ENCODE results near the gene SHC3.

The SHC3 gene

DNA sequence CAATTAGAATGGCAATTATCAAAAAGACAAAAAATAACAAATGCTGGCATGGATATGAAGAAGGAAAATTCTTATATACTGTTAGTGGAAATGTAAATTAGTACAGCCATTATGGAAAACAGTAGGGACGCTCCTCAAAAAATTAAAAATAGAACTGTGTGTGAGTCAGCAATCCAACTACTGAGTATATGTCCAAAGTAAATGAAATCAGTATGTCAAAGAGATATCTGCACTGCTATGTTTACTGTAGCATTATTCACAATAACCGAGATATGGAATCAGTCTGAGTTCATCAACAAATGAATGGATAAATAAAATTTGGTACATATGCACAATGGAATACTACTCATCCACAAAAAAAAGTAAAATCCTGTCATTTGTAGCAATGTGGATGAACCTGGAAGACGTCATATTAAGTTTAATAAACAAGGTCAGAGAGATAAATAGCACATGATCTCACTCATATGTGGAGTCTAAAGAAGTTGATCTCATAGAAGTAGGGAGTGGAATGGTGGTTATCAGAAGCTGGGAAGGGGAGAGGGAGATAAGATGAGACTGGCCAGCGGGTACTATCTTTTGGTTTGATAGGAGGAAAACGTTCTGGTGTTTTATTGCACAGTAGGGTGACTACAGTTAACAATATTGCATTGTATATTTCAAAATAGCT, 16.6 kb upstream of the SHC3 start:
- no peak overlapping the region for H3K27ac Mint-ChIP-seq

DNA sequence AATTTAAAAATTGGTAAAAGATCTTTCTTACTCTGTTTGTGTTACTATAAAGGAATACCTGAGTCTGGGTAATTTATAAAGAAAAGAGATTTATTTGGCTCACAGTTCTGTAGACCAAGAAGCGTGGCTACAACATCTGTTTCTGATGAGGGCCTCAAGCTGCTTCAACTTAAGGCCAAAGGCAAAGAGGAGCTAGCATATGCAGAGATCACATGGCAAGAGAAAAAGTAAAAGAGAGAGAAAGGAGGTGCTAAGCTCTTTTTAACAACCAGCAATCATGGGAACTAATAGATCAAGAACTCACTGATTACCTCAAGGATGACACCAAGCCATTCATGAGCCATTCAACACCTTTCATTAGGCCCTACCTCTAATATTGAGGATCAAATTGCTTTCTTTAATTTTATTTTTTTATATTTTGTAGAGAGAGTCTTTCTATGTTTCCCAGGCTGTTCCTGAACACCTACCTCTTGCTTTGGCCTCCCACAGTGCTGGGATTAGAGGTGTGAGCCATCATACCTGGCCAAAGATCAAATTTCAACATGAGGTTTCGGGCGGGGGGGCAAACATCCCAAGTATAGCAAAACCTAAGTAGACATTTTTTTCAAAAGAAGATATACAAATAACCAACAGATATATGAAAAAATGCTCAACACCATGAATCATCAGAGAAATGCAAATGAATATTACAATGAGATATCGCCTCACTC, 16.0 kb upstream of the SHC3 start:
- peaks cover 10% of the 10 kb centered on the region for H3K27me3 Mint-ChIP-seq
- no peak for ATAC-seq
- H3K27ac Mint-ChIP-seq = no peak overlapping the region
- H3K4me3 Mint-ChIP-seq = no peak overlapping the region
- no peaks in the 10 kb centered on the region for H3K4me1 Mint-ChIP-seq
- H3K36me3 Mint-ChIP-seq = peaks cover 7% of the 10 kb centered on the region
- peaks cover 14% of the 10 kb centered on the region for H3K9me3 Mint-ChIP-seq

More for the DNA sequence above, 16.6 kb upstream of the SHC3 start:
- ATAC-seq = no peak
- H3K4me1 Mint-ChIP-seq = no peaks in the 10 kb centered on the region
- H3K36me3 Mint-ChIP-seq = peaks cover 7% of the 10 kb centered on the region
- H3K4me3 Mint-ChIP-seq = no peak overlapping the region
- peaks cover 14% of the 10 kb centered on the region for H3K9me3 Mint-ChIP-seq
- H3K27me3 Mint-ChIP-seq = peaks cover 10% of the 10 kb centered on the region

DNA sequence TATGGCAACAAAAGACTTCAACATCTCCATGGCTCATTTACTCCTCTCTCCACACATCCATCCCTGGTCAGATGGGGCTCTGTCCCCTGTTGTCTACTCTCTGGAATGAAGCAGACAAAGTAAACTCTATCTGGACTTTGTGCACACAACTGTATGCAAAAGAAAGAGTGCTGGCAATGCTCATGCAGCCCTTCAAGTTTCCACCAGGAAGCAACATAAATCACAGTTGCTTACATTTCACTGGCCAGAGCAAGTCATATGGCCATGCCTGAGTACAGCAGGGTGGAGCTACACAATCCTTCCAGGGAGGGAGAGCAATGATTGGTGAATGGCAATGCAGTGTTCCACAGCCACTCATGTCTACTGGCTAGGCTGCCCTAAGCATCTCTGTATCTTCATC, 12.4 kb upstream of the SHC3 start:
- Mint-ChIP-seq H3K27ac (no peak overlapping the region), H3K36me3 (peaks cover 7% of the 10 kb centered on the region), H3K4me3 (no peak overlapping the region), H3K4me1 (no peaks in the 10 kb centered on the region), H3K9me3 (peaks cover 6% of the 10 kb centered on the region), H3K27me3 (peaks cover 10% of the 10 kb centered on the region)
- no peak for ATAC-seq

DNA sequence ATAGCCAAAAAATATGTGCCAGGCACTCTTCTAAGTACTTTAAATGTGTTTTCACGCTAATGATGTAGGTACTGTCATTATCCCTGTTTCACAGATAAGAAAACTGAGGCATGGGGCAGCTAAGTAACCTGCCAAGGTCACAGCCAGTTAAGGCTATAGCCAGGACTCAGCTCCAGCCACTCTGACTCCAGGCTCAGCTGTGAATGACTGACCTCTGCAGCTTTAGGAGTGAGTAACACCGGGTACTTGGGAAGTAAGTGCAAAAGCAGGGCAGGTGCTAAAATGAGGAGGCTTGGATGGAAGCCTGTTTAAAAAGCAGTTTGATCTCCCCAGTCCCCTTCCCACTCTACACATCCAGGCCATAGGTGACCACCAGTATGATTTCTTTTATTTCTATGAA, 10.6 kb upstream of the SHC3 start:
- peaks cover 7% of the 10 kb centered on the region for H3K36me3 Mint-ChIP-seq
- no peak overlapping the region for H3K27ac Mint-ChIP-seq
- no peaks in the 10 kb centered on the region for H3K4me1 Mint-ChIP-seq
- ATAC-seq = no peak
- peaks cover 27% of the 10 kb centered on the region for H3K27me3 Mint-ChIP-seq
- peaks cover 4% of the 10 kb centered on the region for H3K9me3 Mint-ChIP-seq
- no peak overlapping the region for H3K4me3 Mint-ChIP-seq

DNA sequence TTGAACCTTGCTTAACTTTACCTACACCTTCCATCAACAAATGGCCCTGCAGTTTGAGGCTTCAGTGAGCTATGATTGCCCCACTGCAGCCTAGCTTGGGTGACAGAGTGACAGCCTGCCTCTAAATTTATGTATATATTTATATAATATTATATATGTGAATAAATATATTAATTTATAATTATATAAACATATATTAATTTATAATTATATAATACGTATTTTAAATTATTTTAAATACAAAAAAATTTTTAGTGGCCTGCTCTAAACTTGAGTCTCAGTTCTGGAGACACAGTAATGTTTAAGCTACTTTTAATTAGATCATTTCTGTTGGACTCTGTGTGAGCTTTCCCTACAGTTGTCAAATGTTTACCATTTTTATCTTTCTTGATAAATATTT, 9.3 kb upstream of the SHC3 start:
- Mint-ChIP-seq H3K27ac (no peak overlapping the region), H3K4me3 (no peak overlapping the region), H3K9me3 (peaks cover 4% of the 10 kb centered on the region), H3K36me3 (peaks cover 7% of the 10 kb centered on the region), H3K27me3 (peaks cover 32% of the 10 kb centered on the region), H3K4me1 (no peaks in the 10 kb centered on the region)
- ATAC-seq = no peak

DNA sequence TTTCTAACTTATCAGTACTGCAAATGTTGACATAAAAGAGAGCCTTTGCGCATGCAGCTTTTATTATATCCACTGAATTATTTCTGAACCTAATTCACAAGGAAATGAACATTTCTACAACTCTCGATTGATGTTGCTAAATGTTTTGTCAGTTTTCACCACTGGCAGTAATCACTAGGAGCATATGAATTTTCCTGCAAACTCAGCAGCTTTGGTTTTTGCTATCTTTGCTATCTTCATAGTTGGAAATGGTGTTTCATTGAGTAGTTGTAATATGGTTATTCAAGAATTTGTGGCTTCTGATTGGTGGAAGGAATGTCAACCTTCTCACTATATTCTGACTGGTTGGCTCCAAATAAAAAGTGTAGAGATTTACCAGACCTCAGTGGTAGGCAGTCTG, 8.9 kb upstream of the SHC3 start:
- Mint-ChIP-seq H3K27ac (no peak overlapping the region), H3K9me3 (peaks cover under 1% of the 10 kb centered on the region), H3K4me3 (no peak overlapping the region), H3K36me3 (peaks cover 3% of the 10 kb centered on the region), H3K4me1 (no peaks in the 10 kb centered on the region), H3K27me3 (peaks cover 32% of the 10 kb centered on the region)
- no peak for ATAC-seq

DNA sequence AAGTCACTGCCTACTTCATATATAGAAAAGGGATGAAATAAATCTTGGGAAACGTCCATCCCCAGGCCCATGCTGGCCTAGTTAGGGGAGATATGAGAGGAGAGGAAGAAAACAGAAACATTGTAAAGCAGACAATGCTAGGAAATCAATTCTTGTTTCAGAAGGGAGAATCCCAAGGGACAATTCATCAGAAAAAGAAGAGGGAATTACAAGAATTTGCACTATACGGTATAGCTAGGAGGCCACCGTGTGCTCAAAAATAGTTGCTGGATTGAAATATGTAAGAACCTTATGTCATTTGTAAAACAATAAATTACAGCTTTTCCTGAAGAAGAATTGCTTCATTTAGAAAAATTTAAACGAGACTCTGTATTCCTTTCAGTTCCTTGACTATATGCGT, 8.3 kb upstream of the SHC3 start:
- H3K27me3 Mint-ChIP-seq = peaks cover 33% of the 10 kb centered on the region
- ATAC-seq = no peak

DNA sequence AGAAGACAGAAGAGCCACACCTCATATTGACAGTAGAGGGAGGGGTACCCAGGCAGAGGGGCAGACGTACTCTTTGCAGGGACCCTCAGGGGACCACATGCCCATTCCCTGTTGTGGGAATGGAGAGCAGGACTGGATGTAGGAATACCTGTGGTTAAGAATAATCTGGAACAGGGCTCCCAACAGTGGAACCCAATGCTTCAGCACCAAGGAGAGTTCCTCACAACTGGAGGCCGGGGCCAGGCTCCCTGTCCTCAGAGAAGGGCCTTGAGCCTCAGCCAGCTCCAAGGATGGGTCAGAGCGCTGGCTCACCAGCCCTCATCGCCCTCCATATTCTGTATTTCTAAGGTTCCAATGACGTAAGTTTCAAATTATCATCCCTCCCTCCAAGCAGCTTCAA, 7.4 kb upstream of the SHC3 start:
- H3K4me3 Mint-ChIP-seq = no peak overlapping the region
- peaks cover 40% of the 10 kb centered on the region for H3K27me3 Mint-ChIP-seq
- H3K36me3 Mint-ChIP-seq = no peaks in the 10 kb centered on the region
- ATAC-seq = no peak
- H3K9me3 Mint-ChIP-seq = no peaks in the 10 kb centered on the region
- no peak overlapping the region for H3K27ac Mint-ChIP-seq
- H3K4me1 Mint-ChIP-seq = no peaks in the 10 kb centered on the region

More for the DNA sequence above, 8.3 kb upstream of the SHC3 start:
- H3K9me3 Mint-ChIP-seq = no peaks in the 10 kb centered on the region
- H3K4me1 Mint-ChIP-seq = no peaks in the 10 kb centered on the region
- no peak overlapping the region for H3K27ac Mint-ChIP-seq
- H3K4me3 Mint-ChIP-seq = no peak overlapping the region
- H3K36me3 Mint-ChIP-seq = no peaks in the 10 kb centered on the region

DNA sequence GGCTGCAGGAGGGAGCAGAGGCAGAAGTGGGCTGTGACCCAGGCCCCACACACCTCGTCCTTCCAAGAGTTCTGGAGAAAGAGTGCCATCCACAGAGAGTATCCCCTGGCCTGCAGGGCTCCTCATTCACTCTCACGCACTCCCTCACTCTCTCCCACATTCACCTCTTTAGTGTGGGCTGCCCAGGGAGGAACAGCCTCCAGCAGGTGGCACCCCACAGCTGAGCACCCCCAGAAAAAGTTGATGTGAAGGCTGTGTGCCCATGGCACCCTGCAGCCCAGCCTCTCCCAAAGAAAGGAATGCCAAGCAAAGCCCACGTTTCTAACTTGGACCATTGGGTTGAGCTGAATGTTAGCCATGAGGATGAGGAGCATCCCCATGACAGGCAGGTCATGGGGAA, 4.5 kb upstream of the SHC3 start:
- Mint-ChIP-seq H3K4me1 (peaks cover 19% of the 10 kb centered on the region), H3K27me3 (peaks cover 64% of the 10 kb centered on the region), H3K4me3 (no peak overlapping the region), H3K27ac (no peak overlapping the region), H3K9me3 (no peaks in the 10 kb centered on the region), H3K36me3 (no peaks in the 10 kb centered on the region)
- ATAC-seq = peak; percentile 27

DNA sequence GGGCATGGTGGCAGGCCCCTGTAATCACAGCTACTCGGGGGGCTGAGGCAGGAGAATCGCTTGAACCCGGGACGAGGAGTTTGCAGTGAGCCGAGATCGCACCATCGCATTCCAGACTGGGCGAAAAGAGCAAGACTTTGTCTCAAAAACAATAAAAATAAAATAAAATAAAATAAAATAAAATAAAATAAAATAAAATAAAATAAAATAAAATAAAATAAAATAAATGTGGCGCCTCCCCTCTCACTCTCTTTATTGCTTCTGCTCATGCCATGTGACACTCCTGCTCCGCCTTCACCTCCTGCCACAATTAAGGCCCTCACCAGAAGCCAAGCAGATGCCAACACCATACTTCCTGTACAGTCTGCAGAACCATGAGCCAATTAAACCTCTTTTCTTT, 3.8 kb upstream of the SHC3 start:
- Mint-ChIP-seq H3K4me3 (no peak overlapping the region), H3K27ac (no peak overlapping the region)

DNA sequence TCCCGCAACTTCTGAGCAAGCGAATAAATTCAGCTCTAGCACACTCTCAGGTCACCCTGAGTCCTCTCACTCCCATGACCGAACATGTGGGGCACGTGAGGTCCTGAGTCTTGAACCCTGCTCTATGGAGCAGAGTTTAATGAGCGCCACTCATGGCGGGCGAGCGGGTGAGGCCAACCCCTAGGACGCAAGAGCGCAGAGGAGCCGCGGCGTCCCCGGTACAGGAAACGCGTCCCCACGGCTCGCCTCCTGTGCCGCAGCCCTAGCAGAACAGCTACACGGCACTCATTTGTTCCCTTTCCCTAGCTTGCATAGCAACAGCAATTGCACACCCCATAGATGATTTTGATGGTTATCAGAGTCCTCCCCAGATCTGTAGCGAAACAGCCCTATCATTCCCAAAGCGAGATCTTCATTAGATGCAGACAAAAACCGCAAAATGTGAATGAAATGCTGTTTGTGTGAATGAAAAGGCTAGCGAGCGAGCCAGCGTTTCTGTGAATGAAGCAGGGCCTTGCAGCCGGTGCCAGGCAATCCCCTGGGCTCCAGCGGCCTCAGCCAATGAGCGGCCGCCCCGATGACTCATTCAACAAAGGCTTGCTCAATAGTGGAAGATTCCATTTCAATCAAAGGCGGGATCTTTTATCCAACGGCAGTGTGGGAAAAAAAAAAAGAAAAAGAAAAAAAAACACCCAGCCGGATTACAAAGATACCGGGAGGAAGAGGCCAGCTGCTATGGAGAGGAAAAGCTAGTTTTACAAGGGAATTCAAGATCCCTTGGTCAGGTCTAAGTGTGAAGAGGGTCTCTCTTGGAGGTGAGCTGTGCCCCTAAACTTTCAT, 1.5 kb upstream of the SHC3 start:
- Mint-ChIP-seq H3K4me3 (peak overlapping the region; percentile 75), H3K36me3 (no peaks in the 10 kb centered on the region), H3K27ac (no peak overlapping the region), H3K27me3 (peaks cover 69% of the 10 kb centered on the region), H3K4me1 (peaks cover 19% of the 10 kb centered on the region), H3K9me3 (no peaks in the 10 kb centered on the region)
- peak; percentile 80 for ATAC-seq

More for the DNA sequence above, 3.8 kb upstream of the SHC3 start:
- Mint-ChIP-seq H3K27me3 (peaks cover 64% of the 10 kb centered on the region), H3K36me3 (no peaks in the 10 kb centered on the region), H3K4me1 (peaks cover 19% of the 10 kb centered on the region), H3K9me3 (no peaks in the 10 kb centered on the region)
- no peak for ATAC-seq

DNA sequence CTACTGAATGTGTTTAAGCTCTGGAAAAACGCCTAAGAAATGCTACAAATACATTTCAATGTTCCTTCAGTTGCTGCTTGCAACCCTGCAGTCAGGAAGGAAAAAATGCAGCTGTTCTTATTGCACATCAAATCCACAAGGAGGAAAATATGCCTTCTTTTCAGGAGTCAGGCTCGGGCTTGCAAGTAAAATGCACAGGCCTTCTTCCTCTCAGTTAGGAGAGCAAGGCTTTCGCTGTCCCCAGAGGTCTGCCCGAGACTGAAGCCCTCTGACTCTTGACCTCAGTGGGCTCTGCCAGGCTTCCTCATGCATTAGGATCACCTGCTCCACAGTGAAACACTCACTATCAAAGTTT, 899 bp upstream of the SHC3 start:
- H3K4me1 Mint-ChIP-seq = peaks cover 19% of the 10 kb centered on the region
- no peak for ATAC-seq
- no peak overlapping the region for H3K27ac Mint-ChIP-seq
- H3K9me3 Mint-ChIP-seq = no peaks in the 10 kb centered on the region
- H3K36me3 Mint-ChIP-seq = no peaks in the 10 kb centered on the region
- H3K4me3 Mint-ChIP-seq = peak overlapping the region; percentile 75
- peaks cover 67% of the 10 kb centered on the region for H3K27me3 Mint-ChIP-seq

DNA sequence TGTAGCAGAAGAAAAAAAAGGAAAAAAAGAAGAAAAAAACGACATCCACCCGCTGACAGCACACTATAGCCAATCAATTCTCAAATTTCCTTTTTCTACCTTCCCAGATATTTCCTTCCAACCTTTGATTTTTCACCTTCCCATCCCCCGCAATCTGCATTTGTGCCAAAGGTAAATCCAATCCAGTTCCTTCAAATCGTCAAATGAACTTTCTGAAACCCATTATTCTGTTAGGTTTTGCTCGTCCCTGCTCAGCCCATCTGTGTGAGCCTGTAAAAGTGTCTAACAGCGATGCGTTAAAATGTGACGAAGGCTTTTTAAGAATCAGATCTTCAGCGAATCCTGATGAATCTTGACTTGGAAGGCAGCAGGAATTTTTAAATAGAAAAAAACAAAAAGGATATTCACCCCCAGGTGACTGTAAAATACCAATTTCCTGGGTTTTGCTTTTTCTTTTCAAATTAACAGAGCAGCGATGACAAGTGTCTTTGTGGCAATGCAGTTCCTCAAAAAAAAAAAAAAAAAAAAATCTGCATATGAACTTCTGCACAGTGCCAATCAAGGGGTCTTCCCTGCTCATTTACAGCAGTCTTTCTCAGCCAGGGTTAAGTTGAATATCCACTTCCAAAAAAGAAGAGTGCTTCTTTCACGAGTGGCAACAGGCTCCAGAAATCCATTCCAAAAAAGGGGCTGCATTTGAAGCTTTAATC, 367 bp upstream of the SHC3 start:
- Mint-ChIP-seq H3K9me3 (no peaks in the 10 kb centered on the region), H3K27ac (no peak overlapping the region), H3K36me3 (no peaks in the 10 kb centered on the region), H3K4me1 (peaks cover 19% of the 10 kb centered on the region), H3K4me3 (no peak overlapping the region), H3K27me3 (peaks cover 64% of the 10 kb centered on the region)
- ATAC-seq = no peak

DNA sequence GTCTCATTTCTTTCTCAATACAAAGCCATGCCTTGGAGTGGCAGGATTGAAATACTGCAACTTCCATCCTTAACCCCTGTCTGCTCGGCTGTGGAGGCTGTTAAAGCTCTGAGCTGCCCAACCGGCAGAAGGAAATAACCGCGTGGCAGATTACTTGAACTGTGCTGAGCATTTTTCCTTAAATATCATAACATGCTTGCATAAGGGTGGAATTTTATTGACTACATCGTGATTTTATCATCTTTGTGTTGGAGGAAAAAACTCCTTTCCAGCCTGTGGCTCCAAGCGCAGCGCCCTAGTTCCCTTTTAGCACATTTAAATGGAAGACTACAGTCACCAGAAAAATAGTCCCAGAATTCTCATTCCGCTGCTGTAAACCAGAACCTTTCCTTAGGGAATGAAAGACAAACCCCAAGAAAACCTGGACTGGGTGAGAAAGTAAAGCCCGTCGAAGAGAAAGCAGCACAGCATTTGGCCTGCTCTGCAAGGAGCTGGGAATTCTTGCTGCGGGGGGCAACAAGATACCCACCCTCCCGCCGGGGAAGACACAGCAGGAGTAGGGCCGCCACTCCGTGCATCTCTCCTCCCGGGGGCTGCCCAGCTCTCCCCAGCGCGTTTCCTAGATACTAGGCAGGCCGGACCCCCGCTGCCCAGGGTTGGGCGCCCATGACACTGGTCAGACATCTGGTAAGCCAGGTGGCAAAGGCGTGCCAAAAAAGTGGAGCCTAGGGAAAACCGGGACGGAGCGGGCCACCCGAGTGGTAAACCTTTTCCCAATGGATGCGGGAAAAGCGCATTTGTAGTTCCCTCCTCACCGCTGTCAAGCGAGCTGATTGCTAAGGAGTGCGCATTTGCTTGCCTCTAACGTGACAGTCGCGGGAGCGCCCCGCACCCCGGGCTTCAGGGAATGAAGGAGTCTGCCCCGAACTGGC, 1.3 kb downstream of the SHC3 start:
- Mint-ChIP-seq H3K9me3 (no peaks in the 10 kb centered on the region), H3K27ac (no peak overlapping the region), H3K36me3 (no peaks in the 10 kb centered on the region), H3K4me3 (no peak overlapping the region), H3K4me1 (peaks cover 19% of the 10 kb centered on the region), H3K27me3 (peaks cover 63% of the 10 kb centered on the region)
- ATAC-seq = no peak

All from stimulated activated memory B cell treated with anti-CD40 and anti-IgM and Interleukin-4, amounts not matched to agents 10 μg/mL and 1 μg/mL and 100 μg/mL, for 72 hours (primary cell).